Stomach (tissue), 4 donors: Measurements from ENCODE around the gene REV3L.

Experiments used
- CTCF ChIP-seq, 7 experiments: fragments of 450-650 bp in 4 of 7; fragments of 200-600 bp in 3 of 7; sonication (generic) in 3 of 7; IDR thresholded peaks; one replicate each; pipeline ENCODE4 v1.5.1; 2016 to 2019; ENCODE audit warnings: antibody characterized with exemption in 7 of 7, control low read depth in 2 of 7, mild to moderate bottlenecking in 1 of 7
- EP300 ChIP-seq: sonication (generic); formaldehyde crosslinking; IDR thresholded peaks from one replicate; pipeline ENCODE4 v1.6.1; 2017; ENCODE audit warnings: antibody characterized with exemption
- POLR2A ChIP-seq, 4 donors: fragments of 450-650 bp; IDR thresholded peaks; one replicate each; pipeline ENCODE4 v1.6.1; 2016; ENCODE audit warnings: antibody characterized with exemption in 4 of 4, control low read depth in 2 of 4, mild to moderate bottlenecking in 1 of 4, moderate library complexity in 1 of 4

- no peak for TF ChIP-seq EP300
- TF ChIP-seq POLR2A (IDR thresholded peaks at IDR 0.05) = no peak
- no peak for TF ChIP-seq CTCF (IDR thresholded peaks at IDR 0.05)
Measured at GRCh38 chr6:111499269-111499793, 16.3 kb upstream of the REV3L start.
